ENCODE data around the gene AOAH. TPM values are rescaled to one million over a fixed set of nuclear protein-coding genes. Genes with fewer than 3 reads are reported as not detected.

AOAH gene
- total RNA-seq, 1 donor from 2014 or later, result not detected

- Mint-ChIP-seq H3K4me1 (peaks cover 6% of the 10 kb centered on the region), H3K36me3 (ENCODE audit: low read depth) (no peaks in the 10 kb centered on the region), H3K27me3 (ENCODE audit: low read depth) (no peaks in the 10 kb centered on the region), H3K9me3 (peaks cover 4% of the 10 kb centered on the region), H3K4me3 (no peak overlapping the region), H3K27ac (ENCODE audit: unreplicated experiment) (no peak overlapping the region)
- no peak for DNase-seq (ENCODE audit: low read depth, low spot score)
- TF ChIP-seq, protein P1, sequence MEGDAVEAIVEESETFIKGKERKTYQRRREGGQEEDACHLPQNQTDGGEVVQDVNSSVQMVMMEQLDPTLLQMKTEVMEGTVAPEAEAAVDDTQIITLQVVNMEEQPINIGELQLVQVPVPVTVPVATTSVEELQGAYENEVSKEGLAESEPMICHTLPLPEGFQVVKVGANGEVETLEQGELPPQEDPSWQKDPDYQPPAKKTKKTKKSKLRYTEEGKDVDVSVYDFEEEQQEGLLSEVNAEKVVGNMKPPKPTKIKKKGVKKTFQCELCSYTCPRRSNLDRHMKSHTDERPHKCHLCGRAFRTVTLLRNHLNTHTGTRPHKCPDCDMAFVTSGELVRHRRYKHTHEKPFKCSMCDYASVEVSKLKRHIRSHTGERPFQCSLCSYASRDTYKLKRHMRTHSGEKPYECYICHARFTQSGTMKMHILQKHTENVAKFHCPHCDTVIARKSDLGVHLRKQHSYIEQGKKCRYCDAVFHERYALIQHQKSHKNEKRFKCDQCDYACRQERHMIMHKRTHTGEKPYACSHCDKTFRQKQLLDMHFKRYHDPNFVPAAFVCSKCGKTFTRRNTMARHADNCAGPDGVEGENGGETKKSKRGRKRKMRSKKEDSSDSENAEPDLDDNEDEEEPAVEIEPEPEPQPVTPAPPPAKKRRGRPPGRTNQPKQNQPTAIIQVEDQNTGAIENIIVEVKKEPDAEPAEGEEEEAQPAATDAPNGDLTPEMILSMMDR (conservative IDR thresholded peaks at IDR 0.05), result no peak
Observed at GRCh38 chr7:36564489-36564888, 159.8 kb downstream of the AOAH start.

DNA sequence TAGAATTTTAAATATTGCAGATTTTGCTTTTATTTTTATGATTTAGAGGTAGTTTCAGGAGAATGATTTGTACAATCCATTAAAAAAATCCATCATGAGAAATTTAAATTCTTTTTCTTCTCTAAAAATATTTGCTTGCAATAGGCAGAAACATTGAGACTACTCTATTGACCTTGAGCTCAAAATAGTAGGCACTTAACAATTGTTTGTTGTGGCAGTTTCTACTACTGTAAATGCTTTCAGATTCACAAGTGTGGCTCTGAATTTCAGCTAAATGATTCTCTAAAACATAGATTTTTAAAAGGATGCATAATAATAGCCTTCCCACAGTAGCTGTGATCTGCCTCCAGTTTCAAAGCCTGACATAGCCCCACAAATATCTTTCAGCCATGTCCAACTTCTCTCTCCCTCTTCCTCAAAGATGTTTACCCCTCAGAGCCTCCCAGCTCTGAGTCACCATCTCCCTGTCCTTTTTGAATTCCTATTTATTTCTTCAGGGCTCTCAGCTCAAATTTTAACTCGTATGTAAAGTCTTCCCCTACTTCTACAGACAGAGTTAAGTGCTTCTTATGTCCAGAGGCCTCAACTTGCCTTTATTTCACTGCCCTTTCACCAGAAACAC, 160.5 kb downstream of the AOAH start:
- no peak overlapping the region for H3K27ac Mint-ChIP-seq (ENCODE audit: unreplicated experiment)
- H3K36me3 Mint-ChIP-seq (ENCODE audit: low read depth), result no peaks in the 10 kb centered on the region
- TF ChIP-seq, protein P1 (conservative IDR thresholded peaks at IDR 0.05), result no peak
- peaks cover 9% of the 10 kb centered on the region for H3K9me3 Mint-ChIP-seq
- no peak for DNase-seq (ENCODE audit: low read depth, low spot score)
- H3K4me1 Mint-ChIP-seq, result peaks cover 6% of the 10 kb centered on the region
- H3K4me3 Mint-ChIP-seq, result no peak overlapping the region
- no peaks in the 10 kb centered on the region for H3K27me3 Mint-ChIP-seq (ENCODE audit: low read depth)

- no peak overlapping the region for H3K27ac Mint-ChIP-seq (ENCODE audit: unreplicated experiment)
- no peak overlapping the region for H3K4me3 Mint-ChIP-seq
- H3K9me3 Mint-ChIP-seq, result peaks cover 9% of the 10 kb centered on the region
- TF ChIP-seq, protein P1 (conservative IDR thresholded peaks at IDR 0.05), result no peak
- H3K36me3 Mint-ChIP-seq (ENCODE audit: low read depth), result no peaks in the 10 kb centered on the region
- no peak for DNase-seq (ENCODE audit: low read depth, low spot score)
- no peaks in the 10 kb centered on the region for H3K27me3 Mint-ChIP-seq (ENCODE audit: low read depth)
- peaks cover 6% of the 10 kb centered on the region for H3K4me1 Mint-ChIP-seq
Observed at GRCh38 chr7:36562121-36562520, 162.2 kb downstream of the AOAH start.

DNA sequence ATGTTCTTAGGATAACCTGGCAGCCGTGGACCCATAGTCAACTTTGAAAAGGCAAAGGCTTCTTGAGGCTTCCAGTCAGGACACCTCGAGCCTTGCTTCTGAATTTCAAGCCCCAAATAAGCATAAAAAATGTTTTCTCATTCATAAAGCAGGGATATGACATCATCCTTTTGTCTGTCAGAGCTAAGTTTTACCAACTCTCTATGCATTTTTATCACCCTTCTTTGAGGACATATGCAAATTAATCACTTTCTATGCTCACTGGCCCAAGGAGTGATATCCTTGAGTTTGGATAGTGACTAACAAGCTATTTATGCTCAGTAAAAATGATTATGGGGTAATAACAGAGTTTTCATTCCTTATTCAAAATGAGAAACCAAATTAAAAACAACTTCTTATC, 175.3 kb downstream of the AOAH start:
- H3K27ac Mint-ChIP-seq (ENCODE audit: unreplicated experiment), result no peak overlapping the region
- TF ChIP-seq, protein P1 (conservative IDR thresholded peaks at IDR 0.05), result no peak
- H3K27me3 Mint-ChIP-seq (ENCODE audit: low read depth), result no peaks in the 10 kb centered on the region
- DNase-seq (ENCODE audit: low read depth, low spot score), result no peak
- peaks cover 4% of the 10 kb centered on the region for H3K9me3 Mint-ChIP-seq
- no peak overlapping the region for H3K4me3 Mint-ChIP-seq
- no peaks in the 10 kb centered on the region for H3K36me3 Mint-ChIP-seq (ENCODE audit: low read depth)
- H3K4me1 Mint-ChIP-seq, result no peaks in the 10 kb centered on the region

- Mint-ChIP-seq H3K4me3 (no peak overlapping the region), H3K4me1 (no peaks in the 10 kb centered on the region), H3K36me3 (ENCODE audit: low read depth) (no peaks in the 10 kb centered on the region), H3K27ac (ENCODE audit: unreplicated experiment) (no peak overlapping the region), H3K27me3 (ENCODE audit: low read depth) (no peaks in the 10 kb centered on the region), H3K9me3 (peaks cover 4% of the 10 kb centered on the region)
- no peak for DNase-seq (ENCODE audit: low read depth, low spot score)
- TF ChIP-seq, protein P1 (conservative IDR thresholded peaks at IDR 0.05), result no peak
Observed at GRCh38 chr7:36547416-36547815, 176.9 kb downstream of the AOAH start.
